Lower leg skin (tissue), 4 donors: Measurements from ENCODE around the gene NNAT. TPM values are rescaled to one million over a fixed set of nuclear protein-coding genes. Genes with fewer than 3 reads are reported as not detected.

Experiments used
- DNase-seq, 2 donors: peaks; one replicate each; pipeline ENCODE4 v3.0.0-alpha.2; 2019; ENCODE audit warnings: low spot score in 2 of 2
- H3K4me3 ChIP-seq: fragments of 200-600 bp; sonication (generic); 2 replicates; pipeline ENCODE4 v1.5.1; 2017; ENCODE audit warnings: mild to moderate bottlenecking, low read depth; ENCODE audit not compliant: poor library complexity, severe bottlenecking
- CTCF ChIP-seq, 3 donors: fragments of 450-650 bp; IDR thresholded peaks; one replicate each; pipeline ENCODE4 v1.5.1; 2016; ENCODE audit warnings: antibody characterized with exemption in 3 of 3, mild to moderate bottlenecking in 3 of 3, moderate library complexity in 2 of 3
- POLR2A ChIP-seq, 2 donors: fragments of 450-650 bp; IDR thresholded peaks; one replicate each; pipeline ENCODE4 v1.6.1; 2016 to 2017; ENCODE audit warnings: antibody characterized with exemption in 2 of 2, mild to moderate bottlenecking in 1 of 2, moderate library complexity in 1 of 2
- WGBS, 2 donors: methylation state at CpG; one replicate each; pipeline ENCODE4 v1.1.5; 2018; 5-methylcytosine and 5-hydroxymethylcytosine counted together
- intact Hi-C: fragments of 100-400 bp; cut with DNase I; formaldehyde crosslinking; loops from one replicate; pipeline ENCODE4 v1.15.0; 2023; ENCODE audit warnings: low total_unique reads
- total RNA-seq, 4 donors: library from RNA; depleted of rRNA; stranded (reverse); fragments of >200 nt; gene quantifications; one replicate each; pipeline ENCODE4 v1.1.0, GENCODE V29; 2016

Gene NNAT
- total RNA-seq, 4 donors from 2014 or later: 1.3 to 3.8 (median 2.3) TPM

- intact Hi-C loops: no loop called here
- peak in 1 of 2 donors; percentile 28 for DNase-seq
- no peak for TF ChIP-seq POLR2A (IDR thresholded peaks at IDR 0.05)
- TF ChIP-seq CTCF (IDR thresholded peaks at IDR 0.05): no peak
- 94 to 97% methylated on average over 7 of the region's 7 CpGs for WGBS, 2 donors
- no peak overlapping the region for H3K4me3 ChIP-seq
Measured at GRCh38 chr20:37500311-37500710, 20.7 kb upstream of the NNAT start.

GRCh38 chr20:37501940-37502339 is 19.1 kb upstream of the NNAT start:
- intact Hi-C loops: no loop called here
- 76 to 89% methylated on average over 7 of the region's 7 CpGs for WGBS, 2 donors

GRCh38 chr20:37502654-37503053 is 18.4 kb upstream of the NNAT start:
- no peak for TF ChIP-seq POLR2A (IDR thresholded peaks at IDR 0.05)
- TF ChIP-seq CTCF (IDR thresholded peaks at IDR 0.05): no peak
- intact Hi-C loops: no loop called here
- WGBS, 2 donors: 46 to 70% methylated on average over 2 of the region's 2 CpGs
- no peak for DNase-seq
- H3K4me3 ChIP-seq: no peak overlapping the region

More at GRCh38 chr20:37501940-37502339, 19.1 kb upstream of the NNAT start:
- TF ChIP-seq CTCF (IDR thresholded peaks at IDR 0.05): no peak
- TF ChIP-seq POLR2A (IDR thresholded peaks at IDR 0.05): no peak
- no peak overlapping the region for H3K4me3 ChIP-seq
- DNase-seq: peak in 1 of 2 donors; percentile 28

GRCh38 chr20:37503256-37503927 is 17.7 kb upstream of the NNAT start:
- H3K4me3 ChIP-seq: no peak overlapping the region
- intact Hi-C loops: no loop called here
- no peak for TF ChIP-seq POLR2A (IDR thresholded peaks at IDR 0.05)
- TF ChIP-seq CTCF (IDR thresholded peaks at IDR 0.05): no peak
- WGBS, 2 donors: 70 to 78% methylated on average over 3 of the region's 3 CpGs
- no peak for DNase-seq

- no peak overlapping the region for H3K4me3 ChIP-seq
- TF ChIP-seq CTCF (IDR thresholded peaks at IDR 0.05) (no peak), POLR2A (IDR thresholded peaks at IDR 0.05) (no peak)
- peak in 1 of 2 donors; percentile 49 for DNase-seq
- WGBS, 2 donors: 57 to 58% methylated on average over 3 of the region's 3 CpGs
- intact Hi-C loops: no loop called here
Measured at GRCh38 chr20:37504404-37505096, 16.5 kb upstream of the NNAT start.
